ENCODE data around the gene LCN15. TPM values are rescaled to one million over a fixed set of nuclear protein-coding genes. Genes with fewer than 3 reads are reported as not detected.

The LCN15 gene
- total RNA-seq, 4 donors from 2014 or later: not detected

DNA sequence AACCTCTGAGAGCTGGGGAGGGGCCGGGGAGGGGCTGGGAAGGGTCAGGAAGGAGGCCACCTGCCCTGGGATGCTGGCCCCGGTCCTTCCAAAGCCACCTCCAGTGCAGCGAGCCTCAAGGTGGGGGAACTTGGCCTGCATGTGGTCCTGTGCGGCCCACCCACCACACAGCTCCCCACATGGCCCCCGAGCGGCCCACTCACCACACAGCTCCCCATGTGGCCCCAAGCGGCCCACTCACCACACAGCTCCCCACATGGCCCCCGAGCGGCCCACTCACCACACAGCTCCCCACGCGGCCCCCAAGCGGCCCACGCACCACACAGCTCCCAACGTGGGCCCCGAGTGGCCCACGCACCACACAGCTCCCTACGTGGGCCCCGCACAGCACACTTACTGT is 19.5 kb downstream of the LCN15 start:
- TF ChIP-seq, protein P1, sequence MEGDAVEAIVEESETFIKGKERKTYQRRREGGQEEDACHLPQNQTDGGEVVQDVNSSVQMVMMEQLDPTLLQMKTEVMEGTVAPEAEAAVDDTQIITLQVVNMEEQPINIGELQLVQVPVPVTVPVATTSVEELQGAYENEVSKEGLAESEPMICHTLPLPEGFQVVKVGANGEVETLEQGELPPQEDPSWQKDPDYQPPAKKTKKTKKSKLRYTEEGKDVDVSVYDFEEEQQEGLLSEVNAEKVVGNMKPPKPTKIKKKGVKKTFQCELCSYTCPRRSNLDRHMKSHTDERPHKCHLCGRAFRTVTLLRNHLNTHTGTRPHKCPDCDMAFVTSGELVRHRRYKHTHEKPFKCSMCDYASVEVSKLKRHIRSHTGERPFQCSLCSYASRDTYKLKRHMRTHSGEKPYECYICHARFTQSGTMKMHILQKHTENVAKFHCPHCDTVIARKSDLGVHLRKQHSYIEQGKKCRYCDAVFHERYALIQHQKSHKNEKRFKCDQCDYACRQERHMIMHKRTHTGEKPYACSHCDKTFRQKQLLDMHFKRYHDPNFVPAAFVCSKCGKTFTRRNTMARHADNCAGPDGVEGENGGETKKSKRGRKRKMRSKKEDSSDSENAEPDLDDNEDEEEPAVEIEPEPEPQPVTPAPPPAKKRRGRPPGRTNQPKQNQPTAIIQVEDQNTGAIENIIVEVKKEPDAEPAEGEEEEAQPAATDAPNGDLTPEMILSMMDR (IDR thresholded peaks at IDR 0.05; ENCODE audit: low read depth): no peak

DNA sequence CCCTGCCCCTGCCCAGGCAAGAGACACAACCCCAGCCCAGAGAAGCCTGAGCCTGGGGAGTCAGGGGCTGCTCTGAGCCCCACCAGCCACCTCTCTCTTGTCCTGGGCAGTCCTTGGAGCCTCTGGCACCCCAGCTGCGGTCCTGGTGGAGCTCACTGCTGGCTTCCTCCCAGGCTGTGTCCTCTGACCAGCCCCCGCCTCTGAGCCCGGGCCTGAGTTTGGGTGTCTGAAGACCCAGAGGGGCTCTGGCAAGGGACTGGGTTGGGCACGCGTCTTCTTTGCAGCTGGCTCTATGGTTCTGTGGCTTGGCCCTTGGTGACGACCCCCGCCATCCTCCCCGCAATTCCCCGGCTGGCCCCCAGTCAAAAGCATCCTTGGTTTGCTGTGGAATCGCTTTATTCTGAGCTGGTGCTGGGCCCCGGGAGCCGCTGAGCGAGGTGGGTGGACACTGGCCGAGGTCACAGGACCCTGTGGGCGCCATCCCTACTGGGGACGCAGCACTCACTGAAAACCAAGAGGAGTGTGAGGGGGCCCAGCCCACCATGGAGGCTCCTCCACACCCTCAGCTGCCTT is 20.6 kb downstream of the LCN15 start:
- TF ChIP-seq, protein P1 (IDR thresholded peaks at IDR 0.05; ENCODE audit: low read depth): no peak

DNA sequence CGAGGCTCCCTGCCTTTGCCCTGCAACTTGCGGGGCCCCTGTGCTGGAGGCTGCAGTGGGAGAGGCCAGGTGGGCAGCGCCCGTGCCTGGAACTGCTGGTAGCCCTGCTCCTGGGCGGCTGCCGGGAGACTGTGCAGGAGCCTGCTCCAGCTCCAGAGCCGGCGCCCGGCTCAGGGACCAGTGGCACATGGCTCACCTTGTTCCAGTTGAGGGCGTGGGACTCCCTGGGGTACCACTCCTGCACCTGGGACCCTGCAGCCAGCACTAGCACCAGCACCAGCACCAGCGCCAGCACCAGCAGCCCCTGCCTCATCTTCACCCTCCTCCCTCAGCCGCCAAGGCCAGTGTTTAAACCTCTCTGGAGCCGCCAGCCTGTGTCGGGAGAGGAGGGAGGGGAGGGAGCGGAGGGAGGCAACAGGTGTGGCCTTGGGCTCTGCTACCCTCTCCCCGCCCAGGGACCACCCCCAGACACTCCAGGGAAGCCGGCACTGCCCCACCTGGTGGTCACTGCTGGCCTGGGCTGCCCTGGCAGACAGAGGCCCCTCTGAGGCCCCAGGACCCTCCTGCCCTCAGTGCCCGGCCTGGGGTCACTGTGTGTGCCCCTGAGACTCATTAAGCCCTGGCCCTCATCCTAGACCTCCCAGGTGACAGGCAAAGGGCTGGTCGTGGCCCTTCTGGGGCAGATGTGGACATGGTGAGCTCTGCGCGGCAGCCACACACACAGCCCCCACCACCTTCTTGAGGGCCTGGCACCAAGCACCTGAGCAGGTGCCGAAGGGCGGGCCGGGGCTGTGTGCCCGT is 21.5 kb downstream of the LCN15 start, which contains the start of gene LCN10:
LCN10 (minus strand) TSS at position 350 of the 801 bp plus-strand sequence; CDS start at position 313, 37 bp downstream.
- TF ChIP-seq, protein P1 (IDR thresholded peaks at IDR 0.05; ENCODE audit: low read depth): no peak

DNA sequence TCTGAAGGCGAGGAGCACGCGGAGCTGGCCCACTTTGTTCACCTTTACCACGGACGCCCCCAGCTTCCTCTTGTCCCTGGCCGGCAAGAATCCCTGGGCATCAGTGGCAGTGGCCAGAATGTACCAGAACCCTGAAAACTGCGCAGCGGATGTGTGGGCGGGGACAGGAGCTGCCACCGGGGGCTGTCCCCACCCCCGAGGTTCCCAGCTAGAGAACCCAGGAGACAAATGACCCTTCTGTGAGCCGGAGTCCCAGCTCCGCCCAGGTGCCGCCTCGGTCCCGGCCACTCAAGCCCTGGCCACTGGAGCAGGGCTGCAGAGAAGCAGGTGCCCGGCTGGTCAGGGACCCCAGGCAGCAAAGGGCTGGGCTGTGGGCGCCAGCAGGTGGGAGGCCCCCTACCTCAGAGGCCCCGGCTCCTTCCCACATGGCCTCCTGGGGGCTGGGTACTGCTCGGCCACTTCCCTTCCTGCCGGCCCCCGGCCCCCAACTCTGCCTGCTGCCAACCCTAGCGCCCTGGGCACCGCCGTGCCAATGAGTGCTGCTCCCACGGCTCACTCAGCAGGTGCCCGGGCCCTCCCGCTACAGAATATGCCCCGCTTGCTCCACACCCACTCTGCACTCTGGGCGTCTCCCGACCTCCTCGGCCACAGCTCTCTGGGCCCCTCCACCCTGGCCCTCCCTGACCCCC is 22.3 kb downstream of the LCN15 start:
- TF ChIP-seq, protein P1 (IDR thresholded peaks at IDR 0.05; ENCODE audit: low read depth): no peak

DNA sequence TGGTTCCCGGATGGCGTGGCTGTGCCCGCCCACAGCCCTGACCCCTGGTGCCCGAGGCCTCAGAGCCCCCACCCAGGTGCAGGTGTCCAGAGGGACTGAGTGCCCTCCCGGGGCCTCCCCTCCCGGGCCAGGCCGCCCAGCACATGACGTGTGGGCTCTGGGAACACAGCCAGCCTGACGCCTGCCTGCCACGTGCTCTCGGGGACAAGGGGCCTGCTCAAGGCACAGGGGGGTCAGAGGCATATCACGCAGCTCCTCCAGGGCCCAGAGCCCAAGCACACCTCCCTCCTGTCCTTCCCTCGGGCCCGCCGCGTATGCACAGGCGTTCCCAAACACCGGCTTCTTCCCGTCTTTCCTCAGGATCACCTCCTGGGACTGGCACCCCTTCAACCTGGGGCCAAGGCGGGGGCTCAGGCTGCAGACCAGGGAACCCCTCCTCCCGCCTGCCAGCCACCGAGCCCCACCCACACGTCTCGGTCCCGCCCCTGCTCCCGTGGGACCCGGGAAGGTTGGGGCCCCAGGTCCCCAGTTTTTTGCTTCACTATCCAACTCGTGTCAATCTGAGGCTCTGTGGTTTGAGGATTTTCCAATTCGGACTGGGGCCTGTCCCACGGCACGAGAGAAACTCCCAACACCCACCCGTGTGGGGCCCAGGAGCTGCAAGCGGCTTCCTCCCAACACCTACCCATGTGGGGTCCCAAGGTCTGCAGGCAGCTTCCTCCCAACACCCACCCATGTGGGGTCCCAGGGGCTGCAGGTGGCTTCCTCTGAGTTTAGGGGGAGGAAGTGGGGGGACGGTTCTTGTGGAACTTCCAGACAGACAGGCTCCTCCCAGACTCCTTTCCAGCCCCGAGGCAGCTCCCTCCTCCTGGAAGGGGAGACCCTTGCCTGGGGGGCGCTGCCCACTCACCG is 23.1 kb downstream of the LCN15 start:
- TF ChIP-seq, protein P1 (IDR thresholded peaks at IDR 0.05; ENCODE audit: low read depth): no peak

DNA sequence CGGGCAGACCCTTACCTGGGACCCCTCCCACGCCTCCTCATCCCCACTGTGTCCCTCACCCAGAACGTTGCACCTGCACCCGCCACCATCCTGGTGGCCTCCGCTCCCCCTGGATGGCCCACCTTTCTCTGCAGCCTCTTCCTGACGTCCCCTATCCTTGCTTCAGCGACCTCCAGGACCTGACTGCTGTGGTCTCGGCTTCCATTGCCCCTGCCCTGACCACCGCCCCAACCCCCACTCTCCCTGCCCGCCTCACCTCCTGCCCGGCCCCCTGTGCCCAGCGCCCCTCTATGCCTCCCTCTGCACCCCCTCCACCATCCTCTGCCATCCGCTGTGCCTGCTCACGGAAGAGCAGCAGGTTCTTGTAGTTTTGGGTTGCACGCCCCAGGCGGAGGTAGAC is 23.8 kb downstream of the LCN15 start:
- TF ChIP-seq, protein P1 (IDR thresholded peaks at IDR 0.05; ENCODE audit: low read depth): no peak
